Activated CD8-positive, alpha-beta memory T cell treated with anti-CD3 and anti-CD28 coated beads for 48 hours (primary cell): Measurements from ENCODE around the gene IL12RB2.
"Not testable (repeated sequence)": the region's sequence is repeated elsewhere in the genome, so short reads cannot be mapped to it uniquely, and the experiment has no call there.

Experiments used
- DNase-seq, 3 experiments: peaks; one replicate each; pipeline ENCODE4 v3.0.0-alpha.2; 2020; ENCODE audit warnings: low read depth in 2 of 3, low spot score in 2 of 3

Gene IL12RB2

GRCh38 chr1:67393240-67393639, 85.6 kb downstream of the IL12RB2 start:
- DNase-seq = no peak

GRCh38 chr1:67393737-67394136, 86.1 kb downstream of the IL12RB2 start:
- no peak for DNase-seq

GRCh38 chr1:67394548-67394947, 86.9 kb downstream of the IL12RB2 start:
- no peak for DNase-seq

GRCh38 chr1:67399199-67399993, 91.7 kb downstream of the IL12RB2 start:
- no peak for DNase-seq

- DNase-seq = peak in 2 of 3 experiments; percentile 36 to 44
Measured at GRCh38 chr1:67400029-67400786, 92.5 kb downstream of the IL12RB2 start.

GRCh38 chr1:67401443-67401842, 93.8 kb downstream of the IL12RB2 start:
- DNase-seq = no peak

GRCh38 chr1:67404212-67404620, 96.5 kb downstream of the IL12RB2 start:
- DNase-seq = no peak

GRCh38 chr1:67405473-67406245, 98.0 kb downstream of the IL12RB2 start:
- DNase-seq = no peak

- DNase-seq = no peak
Measured at GRCh38 chr1:67407498-67407897, 99.8 kb downstream of the IL12RB2 start.

- no peak for DNase-seq
Measured at GRCh38 chr1:67408148-67408547, 100.5 kb downstream of the IL12RB2 start.

- not testable (repeated sequence) for DNase-seq
Measured at GRCh38 chr1:67413101-67413500, 105.4 kb downstream of the IL12RB2 start.

GRCh38 chr1:67414574-67414973, 106.9 kb downstream of the IL12RB2 start:
- no peak for DNase-seq

GRCh38 chr1:67415041-67415440, 107.4 kb downstream of the IL12RB2 start:
- no peak for DNase-seq

- DNase-seq = not testable (repeated sequence)
Measured at GRCh38 chr1:67417733-67418132, 110.1 kb downstream of the IL12RB2 start.

- DNase-seq = no peak
Measured at GRCh38 chr1:67418839-67419586, 111.3 kb downstream of the IL12RB2 start.

GRCh38 chr1:67420835-67421492, 113.3 kb downstream of the IL12RB2 start:
- no peak for DNase-seq

- DNase-seq = no peak
Measured at GRCh38 chr1:67427465-67427864, 119.8 kb downstream of the IL12RB2 start.

GRCh38 chr1:67427947-67428346, 120.3 kb downstream of the IL12RB2 start:
- no peak for DNase-seq

- DNase-seq = peak in 1 of 3 experiments; percentile 16
Measured at GRCh38 chr1:67429011-67429527, 121.4 kb downstream of the IL12RB2 start.
